ENCODE measurements around the gene MPHOSPH8. TPM values are rescaled to one million over a fixed set of nuclear protein-coding genes. Genes with fewer than 3 reads are reported as not detected.

The MPHOSPH8 gene
- polyA plus RNA-seq, 1 donor: 56.3 TPM

DNA sequence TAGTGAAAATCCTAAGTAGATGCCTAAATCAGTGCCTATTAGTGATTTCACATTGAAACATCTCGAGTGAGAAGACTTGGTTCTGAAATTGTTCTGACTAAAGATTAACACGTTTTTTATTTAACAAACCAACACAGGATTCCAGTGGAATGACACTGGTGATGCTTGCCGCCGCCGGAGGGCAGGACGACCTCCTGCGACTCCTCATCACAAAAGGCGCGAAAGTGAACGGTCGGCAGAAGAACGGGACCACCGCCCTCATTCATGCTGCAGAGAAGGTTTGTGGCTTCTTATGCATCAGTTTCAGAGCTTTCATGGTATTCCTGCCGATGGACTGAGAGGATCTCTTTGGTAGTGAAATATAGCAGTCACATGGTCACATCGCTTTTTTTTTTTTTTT is 28.1 kb downstream of the MPHOSPH8 start:
- Histone ChIP-seq H3K9me3 (ENCODE audit: control insufficient read depth, low read depth, low read length) (no peaks in the 10 kb centered on the region), H3K27me3 (ENCODE audit: control insufficient read depth, insufficient read depth, low read length) (no peaks in the 10 kb centered on the region), H3K4me1 (ENCODE audit: control insufficient read depth, insufficient read depth, low read length) (no peaks in the 10 kb centered on the region), H3K4me3 (ENCODE audit: low read length) (no peak overlapping the region), H3K36me3 (ENCODE audit: control insufficient read depth, insufficient read depth, low read length) (peaks cover 62% of the 10 kb centered on the region), H3K27ac (ENCODE audit: low read length) (no peak overlapping the region)
- no CpG with 5 or more reads among the region's 15 CpGs for WGBS (ENCODE audit: insufficient coverage, low lambda C conversion rate)
- no peak for DNase-seq

DNA sequence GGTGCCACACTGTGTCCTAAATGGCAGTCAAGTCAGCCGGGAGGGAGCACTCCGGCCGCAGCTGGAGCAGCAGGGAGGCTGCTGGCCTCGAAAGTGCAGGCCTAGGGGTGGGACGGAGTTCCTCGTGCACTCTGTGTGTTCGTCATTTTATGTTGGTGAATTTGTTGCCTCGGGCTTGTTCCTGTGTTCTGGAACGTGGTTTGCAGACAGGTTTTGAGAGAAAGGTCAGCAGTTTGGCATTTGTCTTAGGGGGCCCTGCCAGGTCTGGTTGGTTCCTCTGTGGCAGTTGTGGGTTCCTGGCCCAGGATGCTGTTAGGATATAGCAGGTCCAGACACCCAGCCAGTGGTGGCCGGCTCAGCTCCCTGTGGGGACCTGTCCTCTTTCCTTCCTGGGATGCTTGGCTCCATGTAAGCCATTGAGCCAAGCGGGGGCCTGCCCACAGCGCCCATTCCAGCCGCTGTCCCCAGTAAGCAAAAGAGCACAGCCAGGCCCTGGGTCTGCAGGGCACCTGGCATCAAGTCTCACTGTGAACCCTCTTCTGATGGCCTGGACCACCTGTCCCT is 30.0 kb downstream of the MPHOSPH8 start:
- Histone ChIP-seq H3K27ac (ENCODE audit: low read length) (no peak overlapping the region), H3K36me3 (ENCODE audit: control insufficient read depth, insufficient read depth, low read length) (peaks cover 76% of the 10 kb centered on the region), H3K27me3 (ENCODE audit: control insufficient read depth, insufficient read depth, low read length) (no peaks in the 10 kb centered on the region), H3K9me3 (ENCODE audit: control insufficient read depth, low read depth, low read length) (no peaks in the 10 kb centered on the region), H3K4me1 (ENCODE audit: control insufficient read depth, insufficient read depth, low read length) (no peaks in the 10 kb centered on the region), H3K4me3 (ENCODE audit: low read length) (no peak overlapping the region)
- DNase-seq: no peak
- WGBS (ENCODE audit: insufficient coverage, low lambda C conversion rate): no CpG with 5 or more reads among the region's 13 CpGs

DNA sequence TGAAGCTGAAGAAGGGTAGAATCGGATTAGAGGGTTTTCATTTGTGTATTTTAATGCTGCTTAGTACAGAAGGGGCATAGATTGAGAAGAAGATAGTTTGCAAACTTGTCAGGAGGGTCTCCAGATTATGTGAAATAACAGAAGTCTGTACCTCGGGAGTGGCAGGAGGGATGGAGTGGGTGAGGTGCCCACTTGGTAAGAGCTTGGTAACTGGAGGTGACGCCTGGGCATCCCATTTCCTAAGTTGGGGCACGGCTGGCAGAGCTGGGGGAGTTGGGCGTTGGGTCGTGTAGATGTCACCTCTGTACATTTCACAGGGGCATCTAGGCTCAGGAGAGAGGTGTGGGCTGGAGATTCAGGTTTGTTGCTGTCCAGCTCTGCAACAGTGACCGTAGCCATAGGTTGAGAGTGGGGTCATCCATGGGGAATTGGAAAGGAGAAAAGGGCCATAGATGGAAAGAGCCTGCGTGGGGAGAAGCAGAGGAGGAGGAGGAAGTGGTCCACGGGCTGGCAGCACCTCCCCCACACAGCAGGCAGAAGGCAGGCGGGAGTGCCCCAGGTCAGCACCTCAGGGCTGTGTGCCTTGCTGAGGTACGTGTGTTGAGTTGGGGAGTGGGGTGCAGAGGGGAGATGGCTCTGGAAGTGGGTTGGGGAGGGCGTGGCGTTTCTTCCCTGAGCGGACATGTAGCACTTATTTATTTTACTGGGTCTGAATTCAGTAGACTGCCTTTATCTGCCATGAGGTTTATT is 31.2 kb downstream of the MPHOSPH8 start:
- no peak overlapping the region for H3K4me3 ChIP-seq (ENCODE audit: low read length)
- H3K9me3 ChIP-seq (ENCODE audit: control insufficient read depth, low read depth, low read length): no peaks in the 10 kb centered on the region
- no peak for DNase-seq
- WGBS (ENCODE audit: insufficient coverage, low lambda C conversion rate): 100% methylated on average over 1 of the region's 14 CpGs
- no peak overlapping the region for H3K27ac ChIP-seq (ENCODE audit: low read length)
- H3K36me3 ChIP-seq (ENCODE audit: control insufficient read depth, insufficient read depth, low read length): peaks cover 80% of the 10 kb centered on the region
- no peaks in the 10 kb centered on the region for H3K27me3 ChIP-seq (ENCODE audit: control insufficient read depth, insufficient read depth, low read length)
- no peaks in the 10 kb centered on the region for H3K4me1 ChIP-seq (ENCODE audit: control insufficient read depth, insufficient read depth, low read length)

DNA sequence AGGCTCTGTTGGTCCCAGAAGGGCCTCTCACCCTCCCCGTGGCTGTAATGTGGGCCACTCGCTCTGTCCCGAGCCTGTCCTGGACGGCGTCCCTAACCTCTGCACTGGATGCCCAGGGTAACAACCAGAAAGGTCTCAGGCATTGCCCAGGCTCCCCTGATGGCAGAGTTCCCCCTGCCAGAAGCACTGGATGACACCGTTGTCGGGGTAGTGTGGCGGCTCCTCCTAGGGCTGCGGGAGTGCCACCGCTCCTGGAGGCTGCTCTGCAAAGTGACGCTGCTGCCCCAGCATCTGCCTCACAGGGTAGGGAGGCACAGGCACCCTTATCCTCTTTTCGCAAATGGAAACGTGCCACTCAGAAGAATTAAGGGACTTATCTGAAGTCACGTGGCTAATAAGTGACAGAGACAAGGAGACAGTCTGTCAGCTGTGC is 32.0 kb downstream of the MPHOSPH8 start:
- no peak overlapping the region for H3K27ac ChIP-seq (ENCODE audit: low read length)
- H3K4me1 ChIP-seq (ENCODE audit: control insufficient read depth, insufficient read depth, low read length): no peaks in the 10 kb centered on the region
- WGBS (ENCODE audit: insufficient coverage, low lambda C conversion rate): no CpG with 5 or more reads among the region's 14 CpGs
- no peaks in the 10 kb centered on the region for H3K27me3 ChIP-seq (ENCODE audit: control insufficient read depth, insufficient read depth, low read length)
- no peak overlapping the region for H3K4me3 ChIP-seq (ENCODE audit: low read length)
- DNase-seq: no peak
- H3K36me3 ChIP-seq (ENCODE audit: control insufficient read depth, insufficient read depth, low read length): peaks cover 85% of the 10 kb centered on the region
- no peaks in the 10 kb centered on the region for H3K9me3 ChIP-seq (ENCODE audit: control insufficient read depth, low read depth, low read length)

DNA sequence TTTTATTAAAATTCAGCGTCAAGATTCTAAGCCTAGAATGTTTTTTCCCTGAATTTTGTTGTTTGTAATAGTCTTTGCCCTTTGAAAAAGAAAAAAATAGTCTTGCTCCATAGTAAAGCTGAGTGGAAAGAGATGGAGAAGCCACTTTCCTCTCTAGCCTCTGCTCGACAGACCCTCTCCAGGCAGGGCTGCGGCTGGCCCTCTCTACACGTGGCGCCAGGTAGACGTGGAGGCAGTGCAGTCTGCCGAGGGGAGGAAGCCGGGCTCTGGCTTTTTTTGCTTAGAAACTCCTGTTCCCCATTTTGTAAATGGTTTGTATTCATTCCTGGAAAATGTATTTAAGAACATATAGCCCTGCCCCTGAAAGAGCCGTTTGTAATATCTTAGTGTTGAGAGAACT is 35.3 kb downstream of the MPHOSPH8 start:
- DNase-seq: no peak
- H3K27ac ChIP-seq (ENCODE audit: low read length): no peak overlapping the region
- H3K27me3 ChIP-seq (ENCODE audit: control insufficient read depth, insufficient read depth, low read length): no peaks in the 10 kb centered on the region
- no peaks in the 10 kb centered on the region for H3K9me3 ChIP-seq (ENCODE audit: control insufficient read depth, low read depth, low read length)
- 100% methylated on average over 1 of the region's 9 CpGs for WGBS (ENCODE audit: insufficient coverage, low lambda C conversion rate)
- H3K4me1 ChIP-seq (ENCODE audit: control insufficient read depth, insufficient read depth, low read length): no peaks in the 10 kb centered on the region
- peaks cover 84% of the 10 kb centered on the region for H3K36me3 ChIP-seq (ENCODE audit: control insufficient read depth, insufficient read depth, low read length)
- no peak overlapping the region for H3K4me3 ChIP-seq (ENCODE audit: low read length)

DNA sequence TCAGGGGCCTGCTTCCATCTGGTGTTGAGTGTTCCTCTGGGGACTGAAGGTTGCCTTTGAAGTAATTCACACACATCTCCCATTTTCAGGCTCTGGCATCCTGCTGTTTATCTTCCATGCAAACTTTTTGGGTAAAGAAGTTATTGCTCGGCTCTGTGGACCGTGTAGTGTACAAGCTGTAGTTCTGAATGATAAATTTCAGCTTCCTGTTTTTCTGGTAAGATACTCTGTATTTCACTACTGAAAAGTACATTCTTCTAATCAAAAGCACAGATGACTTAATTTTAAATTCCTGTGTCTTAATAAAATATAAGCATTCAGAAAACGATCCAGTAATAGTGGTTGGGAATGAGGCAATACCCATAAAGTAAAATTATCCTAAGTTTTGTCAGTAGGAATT is 36.7 kb downstream of the MPHOSPH8 start:
- Histone ChIP-seq H3K27me3 (ENCODE audit: control insufficient read depth, insufficient read depth, low read length) (no peaks in the 10 kb centered on the region), H3K9me3 (ENCODE audit: control insufficient read depth, low read depth, low read length) (no peaks in the 10 kb centered on the region), H3K4me3 (ENCODE audit: low read length) (no peak overlapping the region), H3K4me1 (ENCODE audit: control insufficient read depth, insufficient read depth, low read length) (no peaks in the 10 kb centered on the region), H3K27ac (ENCODE audit: low read length) (no peak overlapping the region), H3K36me3 (ENCODE audit: control insufficient read depth, insufficient read depth, low read length) (peaks cover 88% of the 10 kb centered on the region)
- 50% methylated on average over 2 of the region's 3 CpGs for WGBS (ENCODE audit: insufficient coverage, low lambda C conversion rate)
- DNase-seq: no peak

DNA sequence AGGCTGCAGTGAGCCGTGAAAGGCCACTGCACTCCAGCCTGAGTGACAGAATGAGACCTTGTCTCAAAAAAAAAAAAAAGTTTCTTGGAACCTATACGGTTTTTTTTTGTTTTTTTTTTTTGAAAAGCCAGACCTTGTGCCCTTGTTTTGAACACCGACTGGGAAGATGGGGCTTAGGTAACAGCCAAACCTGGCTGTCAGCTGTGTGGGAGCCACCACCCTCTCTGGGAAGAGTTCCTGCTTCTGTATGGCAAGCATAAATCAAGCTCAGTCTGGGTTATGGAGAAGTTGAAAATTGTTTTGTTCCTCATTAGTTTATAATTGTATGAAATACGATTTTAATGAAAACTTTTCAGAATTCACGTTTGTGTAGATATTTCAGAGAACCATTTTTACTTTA is 39.5 kb downstream of the MPHOSPH8 start:
- no peak overlapping the region for H3K27ac ChIP-seq (ENCODE audit: low read length)
- H3K36me3 ChIP-seq (ENCODE audit: control insufficient read depth, insufficient read depth, low read length): peaks cover 77% of the 10 kb centered on the region
- no peaks in the 10 kb centered on the region for H3K27me3 ChIP-seq (ENCODE audit: control insufficient read depth, insufficient read depth, low read length)
- no peak overlapping the region for H3K4me3 ChIP-seq (ENCODE audit: low read length)
- no peaks in the 10 kb centered on the region for H3K4me1 ChIP-seq (ENCODE audit: control insufficient read depth, insufficient read depth, low read length)
- 93% methylated on average over 2 of the region's 5 CpGs for WGBS (ENCODE audit: insufficient coverage, low lambda C conversion rate)
- no peaks in the 10 kb centered on the region for H3K9me3 ChIP-seq (ENCODE audit: control insufficient read depth, low read depth, low read length)
- no peak for DNase-seq

DNA sequence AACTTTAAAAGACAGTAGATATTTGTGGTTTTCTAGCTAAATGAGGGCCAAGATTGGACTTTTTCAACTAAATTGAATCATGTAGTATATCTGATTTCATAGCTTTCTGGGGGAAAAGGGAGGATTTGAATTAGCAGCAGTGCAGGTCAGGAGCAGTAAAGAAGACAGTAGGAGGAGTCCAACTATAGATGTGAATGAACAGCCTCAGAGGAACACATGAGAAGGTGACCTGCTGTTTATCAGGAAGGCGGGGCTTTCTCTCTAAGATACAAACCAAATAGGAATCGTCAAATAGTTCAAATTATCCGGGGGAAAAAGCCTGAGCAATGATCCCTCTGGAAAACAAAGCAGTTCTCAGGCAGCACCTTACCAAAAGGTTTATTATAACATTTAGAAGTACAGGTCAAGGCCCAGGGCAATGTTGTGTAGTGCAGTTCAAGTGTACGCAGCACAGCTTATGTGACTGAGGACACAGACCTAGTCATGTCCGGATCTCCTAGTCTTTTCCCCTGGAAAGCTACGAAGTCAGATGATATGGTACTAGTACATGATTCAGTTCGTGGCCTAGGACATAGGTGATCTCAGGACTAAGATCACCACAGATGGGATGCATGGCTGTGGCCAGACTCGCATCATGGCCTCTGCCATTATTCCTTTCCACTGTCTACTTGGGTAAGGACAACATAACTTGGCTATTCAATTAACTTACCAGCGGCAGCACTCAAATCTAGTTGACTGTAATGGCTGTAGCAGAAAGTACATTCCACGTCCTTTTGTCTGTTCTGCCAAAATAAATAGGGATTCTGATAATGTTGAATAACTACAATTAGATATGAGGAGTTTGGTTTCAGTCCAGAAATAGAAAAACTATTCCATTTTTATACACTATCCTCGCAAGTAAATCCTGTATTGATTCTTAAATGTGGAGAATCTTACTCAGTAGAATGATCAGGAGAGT is 40.3 kb downstream of the MPHOSPH8 start:
- WGBS (ENCODE audit: insufficient coverage, low lambda C conversion rate): 100% methylated on average over 1 of the region's 11 CpGs
- H3K4me1 ChIP-seq (ENCODE audit: control insufficient read depth, insufficient read depth, low read length): no peaks in the 10 kb centered on the region
- H3K27me3 ChIP-seq (ENCODE audit: control insufficient read depth, insufficient read depth, low read length): no peaks in the 10 kb centered on the region
- no peak for DNase-seq
- no peak overlapping the region for H3K27ac ChIP-seq (ENCODE audit: low read length)
- no peaks in the 10 kb centered on the region for H3K9me3 ChIP-seq (ENCODE audit: control insufficient read depth, low read depth, low read length)
- no peak overlapping the region for H3K4me3 ChIP-seq (ENCODE audit: low read length)
- peaks cover 69% of the 10 kb centered on the region for H3K36me3 ChIP-seq (ENCODE audit: control insufficient read depth, insufficient read depth, low read length)

DNA sequence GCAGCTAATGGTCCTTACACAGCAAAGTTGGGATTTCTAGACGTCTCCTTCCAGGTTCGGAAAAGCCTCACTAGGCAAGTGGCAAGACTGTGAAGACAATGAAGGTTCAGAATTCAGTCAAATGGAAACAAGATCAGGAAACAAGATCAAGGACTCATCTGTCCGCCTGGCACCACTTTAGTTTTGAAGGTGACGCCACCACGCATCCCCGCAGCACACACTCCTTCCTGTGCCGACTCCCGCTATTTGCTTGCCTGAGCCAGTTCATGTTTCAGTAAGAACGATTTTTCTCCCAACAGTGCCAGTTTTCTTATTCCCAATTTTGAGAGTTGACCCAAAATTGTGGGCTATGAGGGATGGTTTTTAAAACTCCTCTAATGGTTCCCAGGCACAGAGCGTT is 41.4 kb downstream of the MPHOSPH8 start:
- H3K36me3 ChIP-seq (ENCODE audit: control insufficient read depth, insufficient read depth, low read length): peaks cover 60% of the 10 kb centered on the region
- no peak for DNase-seq

DNA sequence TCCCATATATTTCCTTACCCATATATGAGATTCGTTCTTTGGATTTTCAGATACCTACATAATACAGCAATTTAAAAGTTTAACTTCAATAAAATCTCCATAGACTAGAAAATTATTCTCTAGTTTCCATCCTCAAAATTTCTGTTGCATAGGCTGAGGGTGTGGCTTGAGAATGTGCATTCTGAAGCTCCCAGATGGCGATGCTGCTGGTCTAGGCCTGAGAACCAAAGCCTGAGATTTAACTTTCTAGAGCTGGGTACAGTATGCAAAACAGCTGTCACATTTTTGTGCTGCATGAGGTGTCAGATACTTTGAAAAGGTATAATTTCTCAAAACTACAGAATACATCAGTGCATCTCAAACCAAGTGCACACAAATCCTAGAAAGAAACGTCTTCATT is 42.7 kb downstream of the MPHOSPH8 start:
- Histone ChIP-seq H3K36me3 (ENCODE audit: control insufficient read depth, insufficient read depth, low read length) (peaks cover 48% of the 10 kb centered on the region), H3K27ac (ENCODE audit: low read length) (no peak overlapping the region), H3K27me3 (ENCODE audit: control insufficient read depth, insufficient read depth, low read length) (no peaks in the 10 kb centered on the region), H3K9me3 (ENCODE audit: control insufficient read depth, low read depth, low read length) (no peaks in the 10 kb centered on the region), H3K4me3 (ENCODE audit: low read length) (no peak overlapping the region), H3K4me1 (ENCODE audit: control insufficient read depth, insufficient read depth, low read length) (no peaks in the 10 kb centered on the region)
- WGBS (ENCODE audit: insufficient coverage, low lambda C conversion rate): 100% methylated on average over 1 of the region's 3 CpGs
- DNase-seq: no peak

More for the DNA sequence above, 41.4 kb downstream of the MPHOSPH8 start:
- Histone ChIP-seq H3K9me3 (ENCODE audit: control insufficient read depth, low read depth, low read length) (no peaks in the 10 kb centered on the region), H3K4me1 (ENCODE audit: control insufficient read depth, insufficient read depth, low read length) (no peaks in the 10 kb centered on the region), H3K4me3 (ENCODE audit: low read length) (no peak overlapping the region), H3K27ac (ENCODE audit: low read length) (no peak overlapping the region), H3K27me3 (ENCODE audit: control insufficient read depth, insufficient read depth, low read length) (no peaks in the 10 kb centered on the region)
- no CpG with 5 or more reads among the region's 10 CpGs for WGBS (ENCODE audit: insufficient coverage, low lambda C conversion rate)

Measured in large intestine (tissue), 3 donors.